K562 (cell line): Measurements from ENCODE around the gene EGFL6. TPM values are rescaled to one million over a fixed set of nuclear protein-coding genes. Genes with fewer than 3 reads are reported as not detected.
A peak's percentile ranks its signal among the peaks of the same experiment; 100 is the strongest.

Experiments
- ATAC-seq: fragments of 200-7000 bp; cut with Tn5 transposase; 3 replicates; pipeline ENCODE4 v1.9.1; 2020; ENCODE audit warnings: moderate library complexity
- BruUV-seq: library from RNA; stranded (reverse); fragments of 400-500 nt; replicated peaks from 2 replicates; lab custom pipeline; 2021; lab: Mats Ljungman, UMichigan
- CTCF ChIA-PET: fragments of 300-600 bp; formaldehyde crosslinking; extraction: SDS; loops from one replicate; lab custom pipeline; 2021; ENCODE audit warnings: low intra/inter-chr PET ratio; lab: Yijun Ruan, JAX
- POLR2A ChIA-PET: fragments of 300-600, 350-650 bp; sonication (Branson Sonifier 250); formaldehyde crosslinking; extraction: SDS; loops from one replicate; lab custom pipeline; 2021; ENCODE audit warnings: antibody characterized with exemption, inconsistent platforms; lab: Yijun Ruan, JAX
- DNase-seq, 4 experiments: peaks; one replicate each; pipeline versions ENCODE4 v3.0.0 to v3.0.0-alpha.2; 2011 to 2018; ENCODE audit warnings: low spot score in 3 of 4, mixed read lengths in 3 of 4; ENCODE audit errors: extremely low read depth in 1 of 4
- FAIRE-seq: peaks from 2 replicates; lab custom pipeline; 2011; peaks lifted over from hg19 to GRCh38; lab: Jason Lieb, UNC
- H2AFZ ChIP-seq: 2 replicates; pipeline ENCODE4 v1.6.0; 2011; ENCODE audit warnings: low read depth, low read length, control low read depth, inconsistent platforms
- H3K27ac ChIP-seq: fragments of 200-600 bp; 3 replicates; pipeline ENCODE4 v1.8.0; 2011; ENCODE audit warnings: low read depth, mild to moderate bottlenecking, control low read depth, inconsistent platforms, low read length, moderate library complexity, mixed read lengths; ENCODE audit errors: extremely low read depth
- H3K27me3 ChIP-seq, 2 experiments: fragments of 300-600 bp in 1 of 2; 2 replicates in 1 of 2; 3 replicates in 1 of 2; pipeline versions ENCODE4 v1.6.0 to v1.8.0; 2011; ENCODE audit warnings: inconsistent platforms in 2 of 2, low read length in 2 of 2, mild to moderate bottlenecking in 1 of 2, mixed read lengths in 1 of 2, moderate library complexity in 1 of 2; ENCODE audit not compliant: control insufficient read depth in 2 of 2, insufficient read depth in 2 of 2
- H3K36me3 ChIP-seq: fragments of 300-600 bp; 3 replicates; pipeline ENCODE4 v1.8.0; 2011; ENCODE audit warnings: mild to moderate bottlenecking, low read length, inconsistent platforms; ENCODE audit not compliant: control insufficient read depth, insufficient read depth
- H3K4me1 ChIP-seq, 2 experiments: fragments of 200-600 bp in 1 of 2; replicated peaks in 1 of 2; 2 replicates in 1 of 2; 3 replicates in 1 of 2; pipeline versions ENCODE4 v1.5.1 to v1.8.0; 2011; ENCODE audit warnings: inconsistent platforms in 2 of 2, low read length in 2 of 2, mild to moderate bottlenecking in 1 of 2, mixed read lengths in 1 of 2, moderate library complexity in 1 of 2; ENCODE audit not compliant: control insufficient read depth in 2 of 2, insufficient read depth in 2 of 2
- H3K4me2 ChIP-seq: 2 replicates; pipeline ENCODE4 v1.6.1; 2011; ENCODE audit warnings: low read length, control low read depth, inconsistent platforms, mixed read lengths; ENCODE audit not compliant: insufficient read depth
- H3K4me3 ChIP-seq: fragments of 200-600 bp; sonication (generic), shearing (Covaris generic); 2 replicates; pipeline ENCODE4 v1.5.1; 2016; ENCODE audit warnings: control low read depth, inconsistent platforms
- H3K79me2 ChIP-seq: fragments of 200-600 bp; 3 replicates; pipeline ENCODE4 v1.8.0; 2011; ENCODE audit warnings: low read length, inconsistent platforms; ENCODE audit not compliant: control insufficient read depth, insufficient read depth
- H3K9ac ChIP-seq, 2 experiments: 2 replicates each; pipeline versions ENCODE4 v1.6.0 to v1.6.1; 2011; ENCODE audit warnings: low read depth in 2 of 2, low read length in 2 of 2, control low read depth in 1 of 2, inconsistent platforms in 1 of 2, mild to moderate bottlenecking in 1 of 2, mixed read lengths in 1 of 2; ENCODE audit not compliant: insufficient read depth in 1 of 2
- H3K9me1 ChIP-seq: one replicate; pipeline ENCODE4 v1.6.0; 2011; ENCODE audit warnings: inconsistent platforms, mild to moderate bottlenecking, low read length, moderate library complexity; ENCODE audit not compliant: control insufficient read depth, insufficient read depth
- H3K9me3 ChIP-seq: replicated peaks from 2 replicates; pipeline ENCODE4 v1.5.1; 2011; ENCODE audit warnings: low read depth, low read length, inconsistent platforms; ENCODE audit not compliant: control insufficient read depth, insufficient read depth
- H4K20me1 ChIP-seq: replicated peaks from 2 replicates; pipeline ENCODE4 v1.6.1; 2011; ENCODE audit warnings: low read length, inconsistent platforms, mixed read lengths; ENCODE audit not compliant: control insufficient read depth, insufficient read depth
- PHTF2 ChIP-seq: fragments of 250-450 bp; sonication (Bioruptor Pico); IDR thresholded peaks from 2 replicates; pipeline ENCODE4 v1.5.0; 2021; ENCODE audit warnings: mild to moderate bottlenecking
- TEAD4 ChIP-seq, 2 experiments: sonication (generic) in 1 of 2; formaldehyde crosslinking in 1 of 2; IDR thresholded peaks; 2 replicates each; pipeline versions ENCODE4 v1.6.1 to v1.8.0; 2012 to 2022; ENCODE audit warnings: borderline replicate concordance in 1 of 2, inconsistent platforms in 1 of 2, low read length in 1 of 2, mild to moderate bottlenecking in 1 of 2, missing genetic modification reagents in 1 of 2
- WGBS: fragments of 100-300 bp; shearing (Covaris generic); methylation state at CpG from one replicate; pipeline ENCODE4 v1.1.6; 2016; ENCODE audit warnings: low coverage, mixed read lengths; ENCODE audit not compliant: insufficient coverage; ENCODE audit errors: missing lambda C conversion rate; 5-methylcytosine and 5-hydroxymethylcytosine counted together
- in situ Hi-C: fragments of 300-500 bp; cut with MboI; formaldehyde crosslinking; loops from 4 replicates; pipeline ENCODE4 v1.15.0; 2018; ENCODE audit warnings: inconsistent platforms, mixed read lengths
- intact Hi-C: fragments of 100-400 bp; cut with micrococcal nuclease; formaldehyde crosslinking; loops from 2 replicates; pipeline ENCODE4 v1.14.2; 2022
- polyA plus RNA-seq, 8 experiments: library from polyadenylated mRNA; depleted of rRNA in 4 of 8; stranded (reverse) in 5 of 8; unstranded in 3 of 8; fragments of >200 nt; fragmentation: Nextera tagmentation in 2 of 8; fragmentation: Illumina TruSeq in 1 of 8; extraction: Ambion mirVana in 2 of 8; extraction: Trizol in 1 of 8; gene quantifications; 2 replicates each; pipeline versions ENCODE4 v1.2.1 to v1.2.3, GENCODE V29; 2011 to 2014; ENCODE audit warnings: inconsistent platforms in 1 of 8, missing spikeins in 1 of 8
- total RNA-seq, 7 experiments: library from RNA; depleted of rRNA in 6 of 7; stranded (reverse); fragments of >200 nt in 6 of 7; fragmentation: Illumina TruSeq in 2 of 7; extraction: Trizol in 2 of 7; gene quantifications; 2 replicates each; pipeline versions ENCODE4 v1.2.1 to v1.2.3, GENCODE V29; 2011 to 2021; ENCODE audit warnings: low replicate concordance in 1 of 7
- TF ChIP-seq, protein P1 (sequence below): IDR thresholded peaks from 2 replicates; pipeline ENCODE4 v1.6.1; 2011; ENCODE audit warnings: borderline replicate concordance, low read depth, mild to moderate bottlenecking, moderate library complexity, low read length; ENCODE audit not compliant: insufficient read depth, poor library complexity, severe bottlenecking
- TF ChIP-seq, protein P2 (sequence below), 3 experiments: IDR thresholded peaks in 2 of 3; conservative IDR thresholded peaks in 1 of 3; 2 replicates each; pipeline ENCODE4 v1.5.1; 2011 to 2012; ENCODE audit warnings: low read length in 3 of 3, mild to moderate bottlenecking in 3 of 3, control low read depth in 2 of 3, improper control_type of control experiment in 1 of 3, inconsistent platforms in 1 of 3, low read depth in 1 of 3, mixed read lengths in 1 of 3, moderate library complexity in 1 of 3; ENCODE audit not compliant: insufficient read depth in 2 of 3

Gene EGFL6
- total and polyA plus RNA-seq, 9 of the 15 experiments (the other 6 are each of a cell fraction or from before 2014, with no cell fraction given): 0.01 TPM; not detected in 8

DNA sequence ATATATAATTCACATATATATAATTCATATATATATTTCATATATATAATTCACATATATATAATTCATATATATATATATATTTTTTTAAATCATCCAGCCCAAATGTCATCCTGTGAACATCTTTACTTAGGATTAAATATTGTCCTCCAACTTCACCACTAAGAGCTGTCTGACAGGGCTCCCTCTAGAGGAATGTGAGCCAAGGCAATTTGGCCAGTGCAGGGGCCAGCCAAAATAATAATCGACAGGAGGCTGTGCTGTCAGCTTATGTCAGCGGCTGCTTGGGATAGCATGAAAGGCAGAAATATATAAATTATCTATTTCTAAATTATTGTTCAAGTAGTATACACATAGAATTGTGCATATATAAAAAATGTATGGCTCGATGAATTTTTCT lies 29.5 kb downstream of the EGFL6 start:
- H3K4me3 ChIP-seq: no peak overlapping the region
- in situ Hi-C loops (no loop called here), intact Hi-C loops (no loop called here)
- no peaks in the 10 kb centered on the region for H3K9me3 ChIP-seq
- ChIA-PET CTCF (no interaction called here), POLR2A (no interaction called here)
- H3K9me1 ChIP-seq: no peaks in the 10 kb centered on the region
- WGBS: 0% methylated on average over 3 of the region's 3 CpGs
- no peaks in the 10 kb centered on the region for H3K79me2 ChIP-seq
- no peak overlapping the region for H3K4me2 ChIP-seq
- DNase-seq (peak; percentile 9 to 28 (median 16)), ATAC-seq (peak; percentile 87), FAIRE-seq (no peak)
- H3K9ac ChIP-seq: no peak overlapping the region
- no peak overlapping the region for H2AFZ ChIP-seq
- peaks cover 0 to 5% of the 10 kb centered on the region in 2 experiments; a peak in 1 of 5 replicates for H3K27me3 ChIP-seq
- H4K20me1 ChIP-seq: no peaks in the 10 kb centered on the region
- H3K27ac ChIP-seq: no peak overlapping the region
- no peaks in the 10 kb centered on the region for H3K36me3 ChIP-seq
- no peaks in the 10 kb centered on the region for H3K4me1 ChIP-seq
- TF ChIP-seq, protein P1, sequence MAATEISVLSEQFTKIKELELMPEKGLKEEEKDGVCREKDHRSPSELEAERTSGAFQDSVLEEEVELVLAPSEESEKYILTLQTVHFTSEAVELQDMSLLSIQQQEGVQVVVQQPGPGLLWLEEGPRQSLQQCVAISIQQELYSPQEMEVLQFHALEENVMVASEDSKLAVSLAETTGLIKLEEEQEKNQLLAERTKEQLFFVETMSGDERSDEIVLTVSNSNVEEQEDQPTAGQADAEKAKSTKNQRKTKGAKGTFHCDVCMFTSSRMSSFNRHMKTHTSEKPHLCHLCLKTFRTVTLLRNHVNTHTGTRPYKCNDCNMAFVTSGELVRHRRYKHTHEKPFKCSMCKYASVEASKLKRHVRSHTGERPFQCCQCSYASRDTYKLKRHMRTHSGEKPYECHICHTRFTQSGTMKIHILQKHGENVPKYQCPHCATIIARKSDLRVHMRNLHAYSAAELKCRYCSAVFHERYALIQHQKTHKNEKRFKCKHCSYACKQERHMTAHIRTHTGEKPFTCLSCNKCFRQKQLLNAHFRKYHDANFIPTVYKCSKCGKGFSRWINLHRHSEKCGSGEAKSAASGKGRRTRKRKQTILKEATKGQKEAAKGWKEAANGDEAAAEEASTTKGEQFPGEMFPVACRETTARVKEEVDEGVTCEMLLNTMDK: peak; percentile 85
- peak; percentile 40; the same call in 1 of the 2 replicates for TF ChIP-seq TEAD4 (IDR thresholded peaks at IDR 0.05; ENCODE audit: low read length)
- no peak for TF ChIP-seq TEAD4 (CRISPR knock-in tag; IDR thresholded peaks at IDR 0.05; ENCODE audit: borderline replicate concordance)
- no peak for TF ChIP-seq PHTF2
- TF ChIP-seq, protein P2, sequence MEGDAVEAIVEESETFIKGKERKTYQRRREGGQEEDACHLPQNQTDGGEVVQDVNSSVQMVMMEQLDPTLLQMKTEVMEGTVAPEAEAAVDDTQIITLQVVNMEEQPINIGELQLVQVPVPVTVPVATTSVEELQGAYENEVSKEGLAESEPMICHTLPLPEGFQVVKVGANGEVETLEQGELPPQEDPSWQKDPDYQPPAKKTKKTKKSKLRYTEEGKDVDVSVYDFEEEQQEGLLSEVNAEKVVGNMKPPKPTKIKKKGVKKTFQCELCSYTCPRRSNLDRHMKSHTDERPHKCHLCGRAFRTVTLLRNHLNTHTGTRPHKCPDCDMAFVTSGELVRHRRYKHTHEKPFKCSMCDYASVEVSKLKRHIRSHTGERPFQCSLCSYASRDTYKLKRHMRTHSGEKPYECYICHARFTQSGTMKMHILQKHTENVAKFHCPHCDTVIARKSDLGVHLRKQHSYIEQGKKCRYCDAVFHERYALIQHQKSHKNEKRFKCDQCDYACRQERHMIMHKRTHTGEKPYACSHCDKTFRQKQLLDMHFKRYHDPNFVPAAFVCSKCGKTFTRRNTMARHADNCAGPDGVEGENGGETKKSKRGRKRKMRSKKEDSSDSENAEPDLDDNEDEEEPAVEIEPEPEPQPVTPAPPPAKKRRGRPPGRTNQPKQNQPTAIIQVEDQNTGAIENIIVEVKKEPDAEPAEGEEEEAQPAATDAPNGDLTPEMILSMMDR (IDR thresholded peaks at IDR 0.05 in 2 of 3, conservative IDR thresholded peaks at IDR 0.05 in 1 of 3; ENCODE audit: insufficient read depth in 2 of 3, low read depth in 1 of 3, low read length in 3 of 3): peak; percentile 27 to 59 (median 50); a peak in 4 of 6 replicates
- no TSS peak for BruUV-seq
